ENCODE measurements around the gene DOCK10. TPM values are rescaled to one million over a fixed set of nuclear protein-coding genes. Genes with fewer than 3 reads are reported as not detected.

Gene DOCK10
- total and polyA plus RNA-seq, 8 donors = 0.89 to 33.8 (median 3.2) TPM

DNA sequence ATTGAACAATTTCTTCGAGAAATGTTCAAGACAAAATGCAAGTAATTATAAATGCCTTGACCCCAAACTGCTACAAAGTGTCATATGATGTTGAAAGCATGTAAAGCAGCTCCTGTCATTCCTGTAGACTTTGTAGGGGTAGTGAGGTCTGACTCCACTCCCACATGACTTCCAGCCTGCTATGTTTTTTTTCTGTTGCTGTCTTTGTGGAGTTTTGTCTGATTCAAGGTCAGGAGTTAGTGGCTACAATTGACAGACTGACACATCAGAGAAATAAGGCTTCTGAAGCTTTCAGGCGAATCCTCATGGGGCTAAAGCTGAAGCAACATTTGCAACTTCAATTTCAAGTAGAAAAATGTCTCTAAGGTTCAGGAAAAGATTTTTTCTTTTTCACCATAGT is 262.2 kb downstream of the DOCK10 start:
- DNase-seq = no peak
- no peak overlapping the region for H3K27ac ChIP-seq
- 73 to 82% (median 79%) methylated on average over 2 of the region's 2 CpGs for WGBS, 5 donors
- intact Hi-C loops (cut with DNase I; ENCODE audit: low total_unique reads) = loop anchor here (5.0 kb wide), 1 partner anchor 423 kb away; no protein-coding TSS in a partner anchor
- TF ChIP-seq POLR2A (IDR thresholded peaks at IDR 0.05) = no peak
- TF ChIP-seq EP300 (IDR thresholded peaks at IDR 0.05) = no peak
- no peak for TF ChIP-seq POLR2AphosphoS5 (IDR thresholded peaks at IDR 0.05)
- no peak for TF ChIP-seq CTCF (IDR thresholded peaks at IDR 0.05)
- H3K4me1 ChIP-seq = no peaks in the 10 kb centered on the region
- no peak overlapping the region for H3K4me3 ChIP-seq
- H3K9me3 ChIP-seq = no peaks in the 10 kb centered on the region
- H3K27me3 ChIP-seq = no peaks in the 10 kb centered on the region
- H3K36me3 ChIP-seq = peaks cover 0 to 11% (median 1%) of the 10 kb centered on the region in 4 donors

DNA sequence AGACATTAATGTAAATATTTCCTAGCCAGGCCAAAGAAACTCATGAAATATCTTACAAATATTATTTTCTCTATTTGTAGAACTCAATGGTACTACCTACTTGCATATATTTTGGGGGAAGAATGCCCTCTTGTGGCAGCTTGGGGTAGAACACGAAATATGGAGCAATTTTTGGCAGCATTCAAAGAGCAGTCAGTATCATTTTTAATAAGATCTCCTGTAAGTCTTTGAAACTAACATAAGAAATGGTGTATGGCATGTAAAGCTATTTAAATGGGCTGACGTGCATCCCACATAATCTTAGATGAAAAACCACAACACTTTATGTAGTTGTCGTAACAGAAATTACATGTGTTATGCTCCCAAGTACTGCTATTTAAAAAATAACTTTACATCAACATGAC is 263.8 kb downstream of the DOCK10 start:
- intact Hi-C loops (cut with DNase I; ENCODE audit: low total_unique reads) = no loop called here
- H3K27ac ChIP-seq = no peak overlapping the region
- H3K36me3 ChIP-seq = peaks cover 0 to 16% (median 8%) of the 10 kb centered on the region in 4 donors
- no peak overlapping the region for H3K4me3 ChIP-seq
- peak; percentile 57 to 77 for DNase-seq
- TF ChIP-seq EP300 (IDR thresholded peaks at IDR 0.05) (no peak), POLR2A (IDR thresholded peaks at IDR 0.05) (no peak), CTCF (IDR thresholded peaks at IDR 0.05) (peak in 4 of 7 experiments; percentile 50 to 69 (median 62)), POLR2AphosphoS5 (IDR thresholded peaks at IDR 0.05) (no peak)
- 29 to 36% (median 33%) methylated on average over 3 of the region's 3 CpGs for WGBS, 5 donors
- H3K4me1 ChIP-seq = no peaks in the 10 kb centered on the region
- no peaks in the 10 kb centered on the region for H3K27me3 ChIP-seq
- no peaks in the 10 kb centered on the region for H3K9me3 ChIP-seq

- H3K9me3 ChIP-seq = no peaks in the 10 kb centered on the region
- H3K27ac ChIP-seq = no peak overlapping the region
- peaks cover 0 to 23% (median 14%) of the 10 kb centered on the region in 4 donors for H3K36me3 ChIP-seq
- DNase-seq = no peak
- H3K27me3 ChIP-seq = no peaks in the 10 kb centered on the region
- TF ChIP-seq CTCF (IDR thresholded peaks at IDR 0.05) (no peak), EP300 (IDR thresholded peaks at IDR 0.05) (no peak), POLR2A (IDR thresholded peaks at IDR 0.05) (no peak), POLR2AphosphoS5 (IDR thresholded peaks at IDR 0.05) (no peak)
- WGBS, 5 donors = 56 to 69% (median 68%) methylated on average over 3 of the region's 3 CpGs
- intact Hi-C loops (cut with DNase I; ENCODE audit: low total_unique reads) = no loop called here
- no peaks in the 10 kb centered on the region for H3K4me1 ChIP-seq
- no peak overlapping the region for H3K4me3 ChIP-seq
These were observed 264.7 kb downstream of the DOCK10 start for GRCh38 chr2:224777559-224777930.

- peak in 1 of 2 donors; percentile 14 for DNase-seq
- Histone ChIP-seq H3K27ac (no peak overlapping the region), H3K36me3 (peaks cover 0 to 25% (median 16%) of the 10 kb centered on the region in 4 donors), H3K9me3 (no peaks in the 10 kb centered on the region), H3K4me1 (no peaks in the 10 kb centered on the region), H3K4me3 (no peak overlapping the region), H3K27me3 (no peaks in the 10 kb centered on the region)
- WGBS, 5 donors = 66 to 79% (median 69%) methylated on average over 6 of the region's 6 CpGs
- intact Hi-C loops (cut with DNase I; ENCODE audit: low total_unique reads) = no loop called here
- TF ChIP-seq POLR2A (IDR thresholded peaks at IDR 0.05) (no peak), POLR2AphosphoS5 (IDR thresholded peaks at IDR 0.05) (no peak), CTCF (IDR thresholded peaks at IDR 0.05) (no peak), EP300 (IDR thresholded peaks at IDR 0.05) (no peak)
These were observed 265.3 kb downstream of the DOCK10 start for GRCh38 chr2:224776795-224777558.

Measured in stomach (tissue), 9 donors.